H1 (cell line): ENCODE data around the gene DNAJB12.

Experiments used
- CHD2 ChIP-seq: IDR thresholded peaks from 2 replicates; pipeline ENCODE4 v1.6.1; 2012; ENCODE audit warnings: low read length, improper control_type of control experiment
- EZH2 ChIP-seq: fragments of 200-600 bp; sonication (generic); IDR thresholded peaks from 2 replicates; pipeline ENCODE4 v1.7.1; 2012; ENCODE audit warnings: low read depth, mild to moderate bottlenecking, moderate library complexity, low read length, inconsistent platforms; ENCODE audit not compliant: severe bottlenecking
- KDM1A ChIP-seq: fragments of 200-600, 300-600 bp; sonication (generic); IDR thresholded peaks from 2 replicates; pipeline ENCODE4 v1.7.1; 2016; ENCODE audit warnings: mild to moderate bottlenecking, low read length, borderline replicate concordance
- SP1 ChIP-seq: IDR thresholded peaks from 2 replicates; pipeline ENCODE4 v1.6.1; 2011; ENCODE audit warnings: low read depth, low read length
- SUZ12 ChIP-seq: fragments of 200-600 bp; sonication (generic); IDR thresholded peaks from 2 replicates; pipeline ENCODE4 v1.6.1; 2012; ENCODE audit warnings: mild to moderate bottlenecking, inconsistent platforms, low read length, moderate library complexity, mixed read lengths
- TF ChIP-seq, protein P1 (sequence below), 3 experiments: IDR thresholded peaks; 1 replicate in 2 of 3; 2 replicates in 1 of 3; pipeline versions ENCODE4 v1.5.1 to v1.6.1; 2011; ENCODE audit warnings: low read length in 3 of 3, mild to moderate bottlenecking in 3 of 3, inconsistent platforms in 2 of 3, low read depth in 1 of 3, moderate library complexity in 1 of 3; ENCODE audit not compliant: insufficient read depth in 1 of 3; ENCODE audit errors: control extremely low read depth in 1 of 3

DNA sequence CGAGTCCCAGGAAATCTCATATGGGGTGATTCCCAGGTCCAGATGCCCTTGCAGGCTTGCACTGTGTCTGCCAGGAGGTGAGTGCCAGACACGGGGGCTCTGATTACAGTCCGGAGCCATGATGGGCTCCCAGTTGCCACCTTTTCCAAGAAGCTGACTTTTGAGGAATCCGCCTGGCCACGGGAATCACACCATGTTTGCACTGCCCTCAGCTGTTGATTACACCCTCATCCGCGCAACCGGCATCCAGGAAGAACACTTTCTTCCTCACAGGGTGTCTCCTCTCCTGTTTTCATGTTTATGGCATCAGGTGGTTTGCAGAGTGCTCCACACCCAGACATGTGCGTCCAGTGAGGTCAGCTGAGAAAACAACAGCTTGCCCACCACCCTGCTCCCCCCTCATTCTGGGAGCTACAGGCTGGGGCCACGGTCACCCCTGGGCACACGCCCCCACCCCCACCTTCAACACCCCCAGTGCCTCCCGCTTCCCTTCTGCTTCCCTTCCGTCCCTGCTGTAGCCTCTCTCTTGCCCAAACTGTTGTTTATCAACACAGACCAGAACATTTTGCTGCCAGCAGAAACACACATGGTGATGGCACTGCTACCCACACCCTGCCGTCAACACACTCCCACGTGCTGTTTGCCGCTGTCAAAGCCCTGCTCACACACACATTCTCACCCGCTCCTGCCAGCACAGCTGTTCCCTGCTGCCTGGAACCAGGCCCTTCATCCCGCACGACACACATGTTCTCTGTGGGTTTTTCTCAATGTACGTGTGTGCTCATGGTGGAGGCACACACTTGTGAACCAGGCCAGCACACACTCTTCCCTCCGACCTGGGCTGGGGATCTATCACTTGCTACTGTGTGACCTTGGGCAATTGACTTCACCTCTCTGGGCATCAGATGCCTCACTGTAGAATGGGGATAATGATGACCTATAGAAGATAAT is 45.2 kb downstream of the DNAJB12 start:
- TF ChIP-seq CHD2 (no peak), SUZ12 (no peak), SP1 (no peak), EZH2 (no peak), KDM1A (no peak)
- TF ChIP-seq, protein P1, sequence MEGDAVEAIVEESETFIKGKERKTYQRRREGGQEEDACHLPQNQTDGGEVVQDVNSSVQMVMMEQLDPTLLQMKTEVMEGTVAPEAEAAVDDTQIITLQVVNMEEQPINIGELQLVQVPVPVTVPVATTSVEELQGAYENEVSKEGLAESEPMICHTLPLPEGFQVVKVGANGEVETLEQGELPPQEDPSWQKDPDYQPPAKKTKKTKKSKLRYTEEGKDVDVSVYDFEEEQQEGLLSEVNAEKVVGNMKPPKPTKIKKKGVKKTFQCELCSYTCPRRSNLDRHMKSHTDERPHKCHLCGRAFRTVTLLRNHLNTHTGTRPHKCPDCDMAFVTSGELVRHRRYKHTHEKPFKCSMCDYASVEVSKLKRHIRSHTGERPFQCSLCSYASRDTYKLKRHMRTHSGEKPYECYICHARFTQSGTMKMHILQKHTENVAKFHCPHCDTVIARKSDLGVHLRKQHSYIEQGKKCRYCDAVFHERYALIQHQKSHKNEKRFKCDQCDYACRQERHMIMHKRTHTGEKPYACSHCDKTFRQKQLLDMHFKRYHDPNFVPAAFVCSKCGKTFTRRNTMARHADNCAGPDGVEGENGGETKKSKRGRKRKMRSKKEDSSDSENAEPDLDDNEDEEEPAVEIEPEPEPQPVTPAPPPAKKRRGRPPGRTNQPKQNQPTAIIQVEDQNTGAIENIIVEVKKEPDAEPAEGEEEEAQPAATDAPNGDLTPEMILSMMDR (IDR thresholded peaks at IDR 0.05; ENCODE audit: control extremely low read depth in 1 of 3, insufficient read depth in 1 of 3, low read depth in 1 of 3, low read length in 3 of 3) = no peak
